Lung (tissue), 13 donors: Measurements from ENCODE around the gene P3H2. TPM values are rescaled to one million over a fixed set of nuclear protein-coding genes. Genes with fewer than 3 reads are reported as not detected.

ENCODE experiments used
- ATAC-seq: fragments of 200-7000 bp; cut with Tn5 transposase; one replicate; pipeline ENCODE4 v1.9.1; 2020; ENCODE audit warnings: moderate number of reproducible peaks; ENCODE audit not compliant: insufficient read depth, low FRiP score
- DNase-seq, 3 donors: peaks; one replicate each; pipeline ENCODE4 v3.0.0-alpha.2; 2013 to 2017
- H3K27ac ChIP-seq, 2 donors: one replicate each; pipeline ENCODE4 v1.5.1; 2013; ENCODE audit warnings: mild to moderate bottlenecking in 2 of 2, moderate library complexity in 2 of 2, control low read depth in 1 of 2, inconsistent platforms in 1 of 2, low read depth in 1 of 2, low read length in 1 of 2
- H3K27me3 ChIP-seq, 3 donors: one replicate each; pipeline ENCODE4 v1.5.1; 2013; ENCODE audit warnings: low read length in 2 of 3; ENCODE audit not compliant: control insufficient read depth in 3 of 3, insufficient read depth in 3 of 3
- H3K36me3 ChIP-seq, 4 donors: one replicate each; pipeline ENCODE4 v1.5.1; 2013; ENCODE audit warnings: low read length in 4 of 4, mild to moderate bottlenecking in 1 of 4, moderate library complexity in 1 of 4; ENCODE audit not compliant: control insufficient read depth in 4 of 4, insufficient read depth in 4 of 4
- H3K4me1 ChIP-seq, 5 donors: one replicate each; pipeline ENCODE4 v1.5.1; 2013; ENCODE audit warnings: low read length in 5 of 5, mild to moderate bottlenecking in 2 of 5, moderate library complexity in 1 of 5; ENCODE audit not compliant: control insufficient read depth in 5 of 5, insufficient read depth in 5 of 5
- H3K4me3 ChIP-seq: one replicate; pipeline ENCODE4 v1.5.1; 2013; ENCODE audit warnings: mild to moderate bottlenecking, control low read depth, moderate library complexity
- H3K9ac ChIP-seq, 2 donors: one replicate each; pipeline ENCODE4 v1.5.1; 2013; ENCODE audit warnings: low read length in 2 of 2, control low read depth in 1 of 2; ENCODE audit not compliant: insufficient read depth in 1 of 2
- H3K9me3 ChIP-seq, 4 donors: one replicate each; pipeline ENCODE4 v1.5.1; 2013; ENCODE audit warnings: low read length in 3 of 4, mild to moderate bottlenecking in 1 of 4, moderate library complexity in 1 of 4; ENCODE audit not compliant: control insufficient read depth in 4 of 4, insufficient read depth in 3 of 4
- WGBS, 2 donors: extraction: QIAGEN DNeasy Blood & Tissue Kit; methylation state at CpG; one replicate each; pipeline ENCODE4 v1.1.7; 2013; 5-methylcytosine and 5-hydroxymethylcytosine counted together
- polyA plus RNA-seq, 2 donors: library from polyadenylated mRNA; stranded (reverse); fragments of 200-250 nt; gene quantifications; one replicate each; pipeline ENCODE4 v1.2.1, GENCODE V29; 2013
- small RNA-seq: library from RNA; depleted of rRNA; stranded (forward); fragments of <200 nt; gene quantifications from one replicate; pipeline ENCODE3, GENCODE V24; 2014; ENCODE audit warnings: low replicate concordance
- total RNA-seq, 2 donors: library from RNA; depleted of rRNA in 1 of 2; stranded (reverse); fragments of >200 nt in 1 of 2; gene quantifications; one replicate each; pipeline ENCODE4 v1.2.1, GENCODE V29; 2014 to 2021
- TF ChIP-seq, protein P1 (sequence below): IDR thresholded peaks from 2 replicates; pipeline ENCODE4 v1.5.1; 2012; ENCODE audit warnings: mild to moderate bottlenecking; ENCODE audit errors: control extremely low read depth, extremely low read depth
- donor health status: control.
- donor health status: control.
- donor health status: Bipolar disorder and iron deficiency.
- donor health status: healthy.
- donor health status: DM: yes; HTN: yes; CAD: no.

P3H2 gene
- total and polyA plus RNA-seq, 4 donors = 18.6 to 59.9 (median 40.6) TPM

DNA sequence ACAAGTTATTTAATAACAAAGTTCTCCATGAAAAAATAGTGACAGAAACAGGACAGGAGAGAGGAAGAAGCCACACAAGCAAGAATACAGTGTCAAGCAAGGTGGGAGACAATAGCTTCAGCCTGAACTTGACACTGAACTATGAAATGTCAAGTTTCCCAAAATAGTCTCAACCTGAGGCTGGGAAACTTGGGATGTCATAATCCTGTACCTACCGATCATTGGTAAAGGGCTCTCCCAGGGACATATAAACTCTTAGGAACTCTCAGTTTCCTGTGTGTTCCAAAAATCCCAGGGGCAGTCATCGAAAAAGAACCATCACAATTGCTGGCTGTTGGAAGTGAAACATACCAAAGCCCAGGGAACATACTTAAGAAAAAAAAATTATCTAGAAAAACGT, 211.6 kb downstream of the P3H2 start:
- no peaks in the 10 kb centered on the region for H3K9me3 ChIP-seq
- H3K36me3 ChIP-seq = no peaks in the 10 kb centered on the region
- no peak for DNase-seq
- H3K27ac ChIP-seq = no peak overlapping the region
- TF ChIP-seq, protein P1, sequence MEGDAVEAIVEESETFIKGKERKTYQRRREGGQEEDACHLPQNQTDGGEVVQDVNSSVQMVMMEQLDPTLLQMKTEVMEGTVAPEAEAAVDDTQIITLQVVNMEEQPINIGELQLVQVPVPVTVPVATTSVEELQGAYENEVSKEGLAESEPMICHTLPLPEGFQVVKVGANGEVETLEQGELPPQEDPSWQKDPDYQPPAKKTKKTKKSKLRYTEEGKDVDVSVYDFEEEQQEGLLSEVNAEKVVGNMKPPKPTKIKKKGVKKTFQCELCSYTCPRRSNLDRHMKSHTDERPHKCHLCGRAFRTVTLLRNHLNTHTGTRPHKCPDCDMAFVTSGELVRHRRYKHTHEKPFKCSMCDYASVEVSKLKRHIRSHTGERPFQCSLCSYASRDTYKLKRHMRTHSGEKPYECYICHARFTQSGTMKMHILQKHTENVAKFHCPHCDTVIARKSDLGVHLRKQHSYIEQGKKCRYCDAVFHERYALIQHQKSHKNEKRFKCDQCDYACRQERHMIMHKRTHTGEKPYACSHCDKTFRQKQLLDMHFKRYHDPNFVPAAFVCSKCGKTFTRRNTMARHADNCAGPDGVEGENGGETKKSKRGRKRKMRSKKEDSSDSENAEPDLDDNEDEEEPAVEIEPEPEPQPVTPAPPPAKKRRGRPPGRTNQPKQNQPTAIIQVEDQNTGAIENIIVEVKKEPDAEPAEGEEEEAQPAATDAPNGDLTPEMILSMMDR = no peak
- WGBS, 2 donors = 87 to 93% methylated on average over 3 of the region's 3 CpGs
- ATAC-seq = no peak
- no peaks in the 10 kb centered on the region for H3K4me1 ChIP-seq
- no peak overlapping the region for H3K4me3 ChIP-seq
- no peaks in the 10 kb centered on the region for H3K27me3 ChIP-seq
- H3K9ac ChIP-seq = no peak overlapping the region

DNA sequence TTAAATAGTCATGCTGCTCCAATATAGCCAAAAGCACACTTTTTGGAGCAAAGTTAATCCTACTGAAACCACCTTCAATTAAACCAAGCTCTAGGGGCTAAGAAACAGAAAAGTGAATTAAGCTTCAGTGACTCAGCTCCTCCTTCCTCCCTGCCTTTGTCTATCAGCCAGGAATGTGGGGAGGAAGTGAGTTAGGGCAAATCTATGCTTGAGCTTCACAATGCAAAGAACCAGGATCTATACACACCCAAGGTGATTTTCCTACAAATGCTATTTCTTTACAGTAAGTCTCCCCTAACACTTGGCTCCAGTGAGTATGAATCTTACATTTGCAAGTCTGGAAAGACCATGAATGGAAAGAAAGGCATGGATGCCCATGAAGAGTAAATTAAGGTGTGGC, 212.1 kb downstream of the P3H2 start:
- TF ChIP-seq, protein P1 = no peak

DNA sequence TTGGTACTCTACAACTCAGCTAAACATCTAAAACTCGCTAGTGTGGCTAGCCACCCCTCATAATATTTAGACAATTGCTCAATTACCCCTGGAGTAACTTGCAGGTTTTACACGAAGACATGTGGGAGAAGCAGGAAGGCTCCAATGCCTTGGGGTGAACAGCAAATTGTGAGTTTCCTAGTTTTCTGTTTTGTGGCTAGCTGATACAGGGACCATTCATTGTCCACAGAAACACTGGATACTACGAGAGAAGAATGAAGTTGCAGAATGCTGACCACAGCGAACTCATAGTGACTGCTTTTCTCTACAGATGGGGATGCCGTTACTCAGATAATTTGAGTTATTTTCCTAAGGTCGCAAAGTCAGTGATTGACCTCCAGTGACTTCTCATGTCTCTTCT, 212.9 kb downstream of the P3H2 start:
- Histone ChIP-seq H3K36me3 (no peaks in the 10 kb centered on the region), H3K9ac (no peak overlapping the region), H3K4me1 (no peaks in the 10 kb centered on the region), H3K9me3 (no peaks in the 10 kb centered on the region), H3K27ac (no peak overlapping the region), H3K27me3 (no peaks in the 10 kb centered on the region), H3K4me3 (no peak overlapping the region)
- no peak for DNase-seq
- ATAC-seq = no peak
- 85 to 90% methylated on average over 6 of the region's 6 CpGs for WGBS, 2 donors
- TF ChIP-seq, protein P1 = no peak

More for the DNA sequence above, 212.1 kb downstream of the P3H2 start:
- ATAC-seq = no peak
- no peak overlapping the region for H3K4me3 ChIP-seq
- H3K27me3 ChIP-seq = no peaks in the 10 kb centered on the region
- no peak for DNase-seq
- H3K4me1 ChIP-seq = no peaks in the 10 kb centered on the region
- no peak overlapping the region for H3K27ac ChIP-seq
- H3K9ac ChIP-seq = no peak overlapping the region
- no peaks in the 10 kb centered on the region for H3K9me3 ChIP-seq
- H3K36me3 ChIP-seq = no peaks in the 10 kb centered on the region

Small RNA genes within 50 kb of the gene (small RNA-seq; reads per million reads assigned to genes)
- not detected for gene RNU6-1109P

Other genes with a start within 250 kb of the P3H2 start
- 10 to 100 TPM in 1 of 2 donors, 1 to 10 TPM in 1; 7.1 to 29.8 TPM for gene CLDN1, start 201.5 kb upstream of the P3H2 start, total RNA-seq
- gene CLDN1, start 201.5 kb upstream of the P3H2 start, polyA plus RNA-seq = 10 to 100 TPM; 12.6 to 14.2 TPM